HG03354 (cell line): ENCODE results near the gene KRT23.
"Not testable (repeated sequence)": the region's sequence is repeated elsewhere in the genome, so short reads cannot be mapped to it uniquely, and the experiment has no call there.

Source experiments
- ATAC-seq: cut with Tn5 transposase; IDR thresholded peaks from one replicate; pipeline ENCODE4 v1.9.1; 2021; ENCODE audit warnings: mild to moderate bottlenecking; ENCODE audit not compliant: unreplicated experiment, poor library complexity, severe bottlenecking

Gene KRT23

GRCh38 chr17:40951011-40951622, 13.7 kb upstream of the KRT23 start:
- ATAC-seq = no peak

- no peak for ATAC-seq
Observed at GRCh38 chr17:40950176-40950575, 12.7 kb upstream of the KRT23 start.

- ATAC-seq = no peak
Observed at GRCh38 chr17:40949418-40949817, 12.0 kb upstream of the KRT23 start.

GRCh38 chr17:40947929-40948328, 10.5 kb upstream of the KRT23 start:
- ATAC-seq = no peak

GRCh38 chr17:40945414-40945813, 8.0 kb upstream of the KRT23 start:
- ATAC-seq = no peak

- ATAC-seq = no peak
Observed at GRCh38 chr17:40944531-40944930, 7.1 kb upstream of the KRT23 start.

GRCh38 chr17:40942553-40942952, 5.1 kb upstream of the KRT23 start:
- ATAC-seq = no peak

- no peak for ATAC-seq
Observed at GRCh38 chr17:40940266-40940665, 2.8 kb upstream of the KRT23 start.

- ATAC-seq = no peak
Observed at GRCh38 chr17:40938981-40939380, 1.5 kb upstream of the KRT23 start.

GRCh38 chr17:40936976-40937375, 470 bp downstream of the KRT23 start:
- no peak for ATAC-seq

GRCh38 chr17:40936437-40936971, 942 bp downstream of the KRT23 start:
- ATAC-seq = no peak

- ATAC-seq = no peak
Observed at GRCh38 chr17:40935624-40936023, 1.8 kb downstream of the KRT23 start.

- ATAC-seq = no peak
Observed at GRCh38 chr17:40932608-40933007, 4.8 kb downstream of the KRT23 start.

GRCh38 chr17:40931311-40931710, 6.1 kb downstream of the KRT23 start:
- no peak for ATAC-seq

GRCh38 chr17:40926341-40926740, 11.1 kb downstream of the KRT23 start:
- no peak for ATAC-seq

GRCh38 chr17:40922239-40922638, 15.2 kb downstream of the KRT23 start:
- no peak for ATAC-seq

GRCh38 chr17:40921026-40921425, 16.4 kb downstream of the KRT23 start:
- ATAC-seq = no peak

- not testable (repeated sequence) for ATAC-seq
Observed at GRCh38 chr17:40917116-40917515, 20.3 kb downstream of the KRT23 start.

- ATAC-seq = no peak
Observed at GRCh38 chr17:40916366-40916765, 21.1 kb downstream of the KRT23 start.

GRCh38 chr17:40915721-40916256, 21.7 kb downstream of the KRT23 start:
- ATAC-seq = no peak

GRCh38 chr17:40915199-40915661, 22.2 kb downstream of the KRT23 start:
- ATAC-seq = no peak
